SU-DHL-6 (cell line): ENCODE data around the gene CAPN9.

Experiments
- H2AFZ ChIP-seq: fragments of 200-600 bp; sonication (generic); 2 replicates; pipeline ENCODE4 v1.6.1; 2014; ENCODE audit warnings: low read depth, mild to moderate bottlenecking, moderate library complexity, mixed read lengths, antibody characterized with exemption, low read length; ENCODE audit not compliant: severe bottlenecking
- H3F3A ChIP-seq: fragments of 200-600 bp; shearing (Covaris generic); 2 replicates; pipeline ENCODE4 v1.6.0; 2016; ENCODE audit warnings: antibody characterized with exemption, mild to moderate bottlenecking; ENCODE audit not compliant: insufficient read depth
- H3K27ac ChIP-seq: fragments of 200-600 bp; sonication (generic); 2 replicates; pipeline ENCODE4 v1.5.1; 2016; ENCODE audit warnings: low read depth, mild to moderate bottlenecking, low read length, moderate library complexity, mixed read lengths
- H3K27me3 ChIP-seq: fragments of 200-600 bp; sonication (generic), shearing (Covaris generic); 2 replicates; pipeline ENCODE4 v1.6.0; 2014; ENCODE audit warnings: mild to moderate bottlenecking, low read length
- H3K36me3 ChIP-seq: fragments of 200-600 bp; sonication (generic); 2 replicates; pipeline ENCODE4 v1.6.1; 2014; ENCODE audit warnings: mild to moderate bottlenecking, low read length, mixed read lengths
- H3K4me2 ChIP-seq: fragments of 300-600, 200-600 bp; shearing (Covaris generic), sonication (generic); 2 replicates; pipeline ENCODE4 v1.6.0; 2014; ENCODE audit warnings: low read length, low read depth, mild to moderate bottlenecking; ENCODE audit not compliant: poor library complexity, severe bottlenecking
- H3K4me3 ChIP-seq: fragments of 200-600 bp; sonication (generic); 2 replicates; pipeline ENCODE4 v1.5.1; 2014; ENCODE audit warnings: antibody characterized with exemption, low read length, mild to moderate bottlenecking, mixed read lengths; ENCODE audit not compliant: insufficient read depth, poor library complexity, severe bottlenecking
- H3K79me2 ChIP-seq: fragments of 200-600 bp; sonication (generic); 2 replicates; pipeline ENCODE4 v1.6.1; 2014; ENCODE audit warnings: mild to moderate bottlenecking, low read length, moderate library complexity; ENCODE audit not compliant: insufficient read depth
- H3K9ac ChIP-seq: fragments of 200-600 bp; sonication (generic); 2 replicates; pipeline ENCODE4 v1.7.0; 2014; ENCODE audit warnings: mild to moderate bottlenecking, low read length
- H3K9me2 ChIP-seq: fragments of 200-600 bp; sonication (generic); replicated peaks from 2 replicates; pipeline ENCODE4 v1.6.1; 2014; ENCODE audit warnings: low read length; ENCODE audit not compliant: insufficient read depth
- H3K9me3 ChIP-seq: fragments of 200-600 bp; sonication (generic); 2 replicates; pipeline ENCODE4 v1.6.1; 2014; ENCODE audit warnings: low read length, mixed read lengths; ENCODE audit not compliant: insufficient read depth
- H4K20me1 ChIP-seq: fragments of 200-600 bp; sonication (generic); 2 replicates; pipeline ENCODE4 v1.6.1; 2014; ENCODE audit warnings: low read depth, mild to moderate bottlenecking, antibody characterized with exemption, low read length, moderate library complexity, mixed read lengths
- EZH2phosphoT487 ChIP-seq: fragments of 200-600 bp; sonication (generic), shearing (Covaris generic); conservative IDR thresholded peaks from 2 replicates; pipeline ENCODE4 v1.6.1; 2018; ENCODE audit warnings: mild to moderate bottlenecking, antibody characterized with exemption, low read length, moderate library complexity, mixed read lengths
- TF ChIP-seq, protein P1 (sequence below): fragments of 200-600 bp; sonication (generic); IDR thresholded peaks from one replicate; pipeline ENCODE4 v1.5.1; 2017; ENCODE audit warnings: antibody characterized with exemption, mild to moderate bottlenecking, low read length, moderate library complexity; ENCODE audit not compliant: insufficient read depth, poor library complexity, severe bottlenecking

CAPN9 gene

DNA sequence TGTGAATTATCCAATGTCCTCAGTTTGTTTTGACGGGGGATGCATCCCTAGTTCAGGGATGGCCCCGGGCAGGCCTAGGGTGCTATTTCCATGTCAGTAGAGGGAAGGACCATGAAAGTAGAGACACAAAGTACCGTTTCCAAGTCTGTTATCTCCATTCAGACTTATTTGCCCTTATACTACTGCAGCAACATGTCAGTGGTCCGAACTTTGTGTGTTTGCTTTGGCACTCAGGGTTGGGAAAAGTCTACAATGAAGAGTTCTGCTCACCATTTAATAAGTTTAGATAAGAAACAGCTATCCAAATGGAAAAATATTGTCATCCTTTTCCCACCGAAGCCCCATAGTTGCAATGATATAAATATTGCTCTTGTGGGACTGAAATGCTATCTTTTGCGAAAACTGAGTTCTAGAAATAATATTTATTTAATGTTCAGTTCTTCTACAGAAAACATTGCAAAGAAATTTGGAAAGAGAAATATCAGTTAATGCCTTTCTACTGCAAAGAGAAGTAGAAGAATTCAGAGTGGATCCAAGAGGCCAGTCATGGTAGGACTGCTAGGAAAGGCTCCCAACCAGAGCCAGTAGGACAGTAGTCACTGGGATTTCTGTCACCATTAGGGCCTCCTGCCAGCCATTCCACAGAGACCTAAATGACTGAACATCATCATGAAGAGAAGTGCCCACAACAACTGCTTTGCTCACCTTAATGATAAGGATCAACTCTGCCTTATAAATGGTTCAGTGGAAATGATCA is 21.8 kb upstream of the CAPN9 start:
- Histone ChIP-seq H3K4me2 (no peak overlapping the region), H3K27ac (no peak overlapping the region), H2AFZ (no peak overlapping the region), H3K9me2 (no peaks in the 10 kb centered on the region), H3K27me3 (no peaks in the 10 kb centered on the region), H3K79me2 (no peaks in the 10 kb centered on the region), H3K9me3 (no peaks in the 10 kb centered on the region), H3K4me3 (no peak overlapping the region), H3K9ac (no peak overlapping the region), H3F3A (no peaks in the 10 kb centered on the region), H3K36me3 (no peaks in the 10 kb centered on the region), H4K20me1 (no peaks in the 10 kb centered on the region)
- TF ChIP-seq, protein P1, sequence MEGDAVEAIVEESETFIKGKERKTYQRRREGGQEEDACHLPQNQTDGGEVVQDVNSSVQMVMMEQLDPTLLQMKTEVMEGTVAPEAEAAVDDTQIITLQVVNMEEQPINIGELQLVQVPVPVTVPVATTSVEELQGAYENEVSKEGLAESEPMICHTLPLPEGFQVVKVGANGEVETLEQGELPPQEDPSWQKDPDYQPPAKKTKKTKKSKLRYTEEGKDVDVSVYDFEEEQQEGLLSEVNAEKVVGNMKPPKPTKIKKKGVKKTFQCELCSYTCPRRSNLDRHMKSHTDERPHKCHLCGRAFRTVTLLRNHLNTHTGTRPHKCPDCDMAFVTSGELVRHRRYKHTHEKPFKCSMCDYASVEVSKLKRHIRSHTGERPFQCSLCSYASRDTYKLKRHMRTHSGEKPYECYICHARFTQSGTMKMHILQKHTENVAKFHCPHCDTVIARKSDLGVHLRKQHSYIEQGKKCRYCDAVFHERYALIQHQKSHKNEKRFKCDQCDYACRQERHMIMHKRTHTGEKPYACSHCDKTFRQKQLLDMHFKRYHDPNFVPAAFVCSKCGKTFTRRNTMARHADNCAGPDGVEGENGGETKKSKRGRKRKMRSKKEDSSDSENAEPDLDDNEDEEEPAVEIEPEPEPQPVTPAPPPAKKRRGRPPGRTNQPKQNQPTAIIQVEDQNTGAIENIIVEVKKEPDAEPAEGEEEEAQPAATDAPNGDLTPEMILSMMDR, result no peak
- TF ChIP-seq EZH2phosphoT487, result no peak

DNA sequence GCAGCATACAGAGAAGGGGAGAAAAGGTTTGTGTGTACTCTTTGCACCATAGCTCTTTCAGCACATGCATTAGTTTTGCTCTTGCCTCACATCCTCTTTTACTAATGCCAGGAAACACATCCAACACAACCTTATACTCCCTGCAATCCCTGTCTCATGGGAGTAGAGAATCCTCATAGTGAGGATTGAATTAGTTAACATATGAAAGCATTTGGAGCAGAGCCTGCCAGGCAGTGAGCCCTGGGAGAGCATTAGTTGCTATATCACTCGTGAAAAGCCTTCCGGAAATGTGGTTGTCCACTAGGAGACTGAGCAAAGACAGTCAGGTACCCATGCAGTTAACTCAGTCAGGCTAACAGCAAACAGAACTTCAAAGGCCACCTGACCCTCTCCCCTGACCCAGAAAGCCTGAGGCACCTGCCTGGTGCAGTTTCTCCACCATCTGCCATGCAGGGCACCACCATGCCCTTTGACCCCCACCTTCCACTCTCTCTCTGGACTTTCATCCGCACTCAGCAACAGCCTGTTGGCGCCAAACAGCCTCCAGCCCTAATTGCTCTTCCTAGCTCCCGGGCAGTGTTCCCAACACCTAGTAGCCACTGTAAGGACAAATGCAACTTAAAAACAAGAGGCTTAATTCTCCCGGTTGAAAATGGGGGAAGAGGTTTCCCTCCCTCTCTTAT is 18.3 kb upstream of the CAPN9 start:
- Histone ChIP-seq H3K36me3 (no peaks in the 10 kb centered on the region), H3K9me2 (no peaks in the 10 kb centered on the region), H3K79me2 (no peaks in the 10 kb centered on the region), H2AFZ (no peak overlapping the region), H3K4me3 (no peak overlapping the region), H3K9ac (no peak overlapping the region), H3K4me2 (no peak overlapping the region), H3K27me3 (no peaks in the 10 kb centered on the region), H4K20me1 (no peaks in the 10 kb centered on the region), H3K9me3 (no peaks in the 10 kb centered on the region), H3F3A (no peaks in the 10 kb centered on the region), H3K27ac (no peak overlapping the region)
- no peak for TF ChIP-seq EZH2phosphoT487
- TF ChIP-seq, protein P1, result no peak

DNA sequence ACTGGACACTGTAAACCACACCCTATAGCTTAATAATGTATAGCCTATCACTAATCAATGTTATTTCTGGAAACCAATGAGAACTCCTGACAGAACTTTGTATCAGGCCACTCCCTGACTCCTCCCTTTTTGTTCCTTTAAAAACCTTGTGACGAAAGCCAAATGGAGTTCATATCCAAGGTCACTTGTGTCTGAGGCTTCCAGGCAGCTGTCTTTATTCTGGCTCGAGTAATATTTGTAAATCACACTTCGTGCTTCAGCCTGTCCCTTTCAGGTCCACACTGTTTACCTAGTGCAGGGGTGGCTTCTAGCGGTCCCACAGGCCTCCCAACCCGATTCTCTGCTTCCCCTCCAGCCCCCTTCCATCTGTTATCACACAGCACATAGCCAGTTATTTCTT is 16.2 kb upstream of the CAPN9 start:
- Histone ChIP-seq H3K79me2 (no peaks in the 10 kb centered on the region), H3K27ac (no peak overlapping the region), H3K9me2 (no peaks in the 10 kb centered on the region), H3K4me2 (no peak overlapping the region), H3K27me3 (no peaks in the 10 kb centered on the region), H3K36me3 (no peaks in the 10 kb centered on the region), H3K4me3 (no peak overlapping the region), H2AFZ (no peak overlapping the region), H3K9ac (no peak overlapping the region), H4K20me1 (no peaks in the 10 kb centered on the region), H3F3A (no peaks in the 10 kb centered on the region), H3K9me3 (no peaks in the 10 kb centered on the region)
- TF ChIP-seq, protein P1, result no peak
